Measurements from ENCODE around the gene UGGT2.
"Not testable (repeated sequence)": the region's sequence is repeated elsewhere in the genome, so short reads cannot be mapped to it uniquely, and the experiment has no call there.

The UGGT2 gene

DNA sequence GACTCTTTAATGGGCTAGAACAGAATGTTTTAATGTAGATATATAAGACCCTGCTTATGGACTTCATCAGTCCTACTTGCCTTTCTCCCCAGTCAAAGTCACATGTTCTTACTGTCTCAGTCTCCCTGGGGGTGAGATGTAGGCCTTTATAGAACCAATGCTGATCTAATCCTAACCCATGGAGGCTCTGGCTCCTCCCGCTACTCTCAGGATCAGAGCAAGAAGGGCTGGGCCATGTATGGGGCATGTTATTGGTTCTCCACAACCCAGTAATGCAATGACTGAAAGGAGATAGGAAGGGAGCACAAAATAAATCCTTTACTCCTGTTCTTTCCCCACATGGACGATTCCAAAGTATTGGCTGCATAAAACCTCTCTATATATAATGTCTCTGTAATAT, 82.3 kb downstream of the UGGT2 start:
- DNase-seq (ENCODE audit: low read depth), result no peak

DNA sequence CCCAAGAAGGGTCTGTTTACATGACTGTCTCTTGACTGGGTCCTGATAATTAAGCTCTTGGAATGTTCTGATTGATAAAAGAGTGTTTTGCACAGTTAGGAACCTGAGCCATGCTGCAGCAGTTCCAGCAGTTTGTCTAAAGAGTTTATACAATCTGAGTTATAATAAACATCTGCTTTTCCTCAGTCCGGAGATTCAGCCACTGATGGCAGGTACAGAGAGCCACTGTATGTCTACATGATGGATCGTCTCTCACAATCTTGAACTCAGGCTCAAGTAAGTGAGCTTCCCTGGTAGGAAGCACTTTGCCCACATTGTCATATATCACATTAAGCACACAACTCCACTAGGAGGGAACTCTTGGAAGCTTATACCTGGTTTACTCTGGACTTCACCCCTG, 84.3 kb downstream of the UGGT2 start:
- no peak for DNase-seq (ENCODE audit: low read depth)

DNA sequence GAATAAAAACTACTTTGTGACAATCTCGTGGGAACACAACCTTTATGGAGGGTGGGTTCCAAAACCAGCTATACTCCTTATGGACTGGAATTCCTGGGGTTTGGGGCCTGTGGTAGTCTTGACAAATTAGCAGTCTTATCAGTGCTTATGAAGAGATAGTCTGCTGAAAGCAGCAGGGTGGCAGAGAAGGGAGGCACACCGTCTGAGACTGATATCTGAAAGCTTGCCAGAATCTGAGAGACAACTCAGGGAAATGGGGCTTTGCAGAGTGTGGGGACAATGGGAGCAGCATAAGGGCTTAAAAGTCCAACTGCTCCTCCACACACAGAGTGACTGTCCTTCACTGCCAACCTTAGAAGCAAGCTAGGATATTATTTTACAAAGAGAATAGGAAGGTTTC, 95.9 kb downstream of the UGGT2 start:
- no peak for DNase-seq (ENCODE audit: low read depth)

DNA sequence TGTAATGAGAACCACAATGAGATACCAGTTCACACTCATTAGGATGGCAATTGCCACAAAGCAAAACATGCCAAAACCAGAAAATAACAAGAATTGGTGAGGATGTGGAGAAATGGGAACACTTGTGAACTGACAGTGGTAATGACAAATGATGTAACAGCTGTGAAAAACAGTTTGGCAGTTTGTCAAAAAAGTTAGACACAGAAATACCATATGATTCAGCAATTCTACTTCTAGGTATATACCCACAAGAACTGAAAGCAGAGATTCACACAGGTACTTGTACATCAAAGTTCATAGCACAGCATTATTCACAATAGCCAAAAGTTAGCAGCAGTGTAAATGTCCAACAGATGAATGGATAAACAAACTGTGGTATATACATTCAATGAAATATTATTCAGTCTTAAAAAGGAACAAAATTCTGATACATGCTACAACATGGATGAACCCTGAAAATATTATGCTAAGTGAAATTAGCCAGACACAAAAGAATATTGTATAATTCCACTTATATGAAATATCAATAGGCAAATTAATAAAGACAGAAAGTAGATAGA, 96.5 kb downstream of the UGGT2 start:
- no peak for DNase-seq (ENCODE audit: low read depth)

GRCh38 chr13:95955719-95956118, 97.5 kb downstream of the UGGT2 start:
- no peak for DNase-seq (ENCODE audit: low read depth)

DNA sequence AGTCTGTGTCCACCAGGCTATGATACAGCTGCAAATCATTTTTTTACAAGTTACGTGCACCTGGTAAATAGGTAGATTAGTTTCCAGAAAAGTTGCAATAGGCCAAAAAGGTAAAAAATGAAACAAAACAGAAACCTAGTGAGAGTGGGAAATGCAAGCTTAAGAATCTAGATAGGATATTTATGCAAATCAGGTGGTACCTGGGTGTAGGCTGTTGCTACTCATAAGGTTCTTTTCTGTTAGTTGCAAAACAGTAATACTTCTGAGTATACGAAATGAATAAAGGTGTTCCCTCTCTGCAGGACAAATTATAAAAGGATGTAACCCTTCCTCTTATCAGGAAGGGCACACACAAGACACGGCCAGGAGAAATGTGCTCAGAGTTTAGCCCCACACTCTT, 97.9 kb downstream of the UGGT2 start:
- DNase-seq (ENCODE audit: low read depth), result no peak

DNA sequence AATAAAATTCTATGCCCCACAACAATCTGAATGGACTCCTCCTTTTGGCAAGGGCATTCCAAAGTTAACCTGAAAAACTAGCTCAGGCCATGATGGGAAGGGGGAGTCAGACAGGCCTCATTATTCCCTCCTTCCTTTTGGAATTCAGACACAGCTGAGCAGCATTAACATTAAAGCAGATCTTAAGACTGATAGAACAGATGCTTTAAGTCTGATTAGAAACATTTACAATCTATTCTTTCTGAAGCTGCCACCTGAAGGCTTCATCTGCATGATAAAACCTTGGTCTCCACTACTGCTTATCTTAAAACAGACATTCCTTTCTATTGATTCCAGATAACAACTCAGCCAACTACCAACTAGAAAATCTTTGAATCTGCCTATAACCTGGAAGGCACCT, 98.9 kb downstream of the UGGT2 start:
- no peak for DNase-seq (ENCODE audit: low read depth)

DNA sequence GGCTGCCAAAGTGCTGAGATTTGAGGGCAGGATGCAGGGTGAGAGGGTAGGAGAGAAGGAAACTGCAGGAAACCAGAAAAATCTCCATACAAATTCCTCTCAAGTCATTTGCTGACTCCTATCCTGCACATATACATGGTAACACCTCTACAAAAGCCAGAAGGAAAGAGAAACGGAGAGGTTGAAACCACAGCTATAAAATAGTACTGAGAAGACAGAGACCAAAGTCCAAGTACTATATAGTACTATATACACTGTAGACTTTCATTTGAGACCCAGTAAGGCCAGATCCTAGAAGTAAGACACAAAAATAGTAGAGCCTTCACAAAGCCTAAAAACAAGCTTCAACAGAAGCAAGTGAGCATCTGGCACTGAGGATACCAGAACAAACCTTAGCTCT, 103.1 kb downstream of the UGGT2 start:
- DNase-seq (ENCODE audit: low read depth), result no peak

DNA sequence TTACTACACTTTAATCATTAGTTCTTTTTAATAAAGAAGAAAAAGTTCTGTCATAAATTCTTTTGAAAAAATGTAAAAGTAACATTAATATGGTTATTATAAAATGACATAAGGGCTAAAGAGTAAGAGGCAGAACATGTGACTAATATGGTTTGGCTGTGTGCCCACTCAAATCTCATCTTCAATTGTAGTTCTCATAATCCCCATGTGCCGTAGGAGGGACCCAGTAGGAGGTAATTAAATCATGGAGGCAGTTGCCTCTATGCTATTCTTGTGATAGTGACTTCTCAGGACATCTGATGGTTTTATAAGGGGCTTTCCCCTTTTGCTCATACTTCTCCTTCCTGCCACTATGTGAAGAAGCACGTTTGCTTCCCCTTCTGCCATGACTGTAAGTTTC, 104.5 kb downstream of the UGGT2 start:
- DNase-seq (ENCODE audit: low read depth), result no peak

GRCh38 chr13:95937714-95938320, 115.4 kb downstream of the UGGT2 start:
- no peak for DNase-seq (ENCODE audit: low read depth)

GRCh38 chr13:95931300-95932025, 121.7 kb downstream of the UGGT2 start:
- DNase-seq (ENCODE audit: low read depth), result no peak

DNA sequence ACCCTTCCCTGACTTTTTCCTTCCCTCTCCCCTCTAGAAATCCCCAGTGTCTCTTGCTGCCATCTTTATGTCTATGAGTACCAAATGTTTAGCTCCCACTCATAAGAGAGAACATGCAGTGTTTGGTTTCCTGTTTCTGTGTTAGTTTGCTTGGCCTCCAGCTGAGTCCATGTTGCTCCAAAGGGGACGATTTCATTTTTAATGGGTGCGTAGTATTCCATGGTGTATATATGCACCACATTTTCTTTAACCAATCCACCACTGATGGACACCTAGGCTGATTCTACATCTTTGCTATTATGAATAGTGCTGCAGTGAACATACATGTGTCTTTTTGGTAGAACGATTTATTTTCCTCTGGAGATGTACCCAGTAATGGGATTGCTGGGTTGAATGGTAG, 123.8 kb downstream of the UGGT2 start:
- DNase-seq (ENCODE audit: low read depth), result no peak

DNA sequence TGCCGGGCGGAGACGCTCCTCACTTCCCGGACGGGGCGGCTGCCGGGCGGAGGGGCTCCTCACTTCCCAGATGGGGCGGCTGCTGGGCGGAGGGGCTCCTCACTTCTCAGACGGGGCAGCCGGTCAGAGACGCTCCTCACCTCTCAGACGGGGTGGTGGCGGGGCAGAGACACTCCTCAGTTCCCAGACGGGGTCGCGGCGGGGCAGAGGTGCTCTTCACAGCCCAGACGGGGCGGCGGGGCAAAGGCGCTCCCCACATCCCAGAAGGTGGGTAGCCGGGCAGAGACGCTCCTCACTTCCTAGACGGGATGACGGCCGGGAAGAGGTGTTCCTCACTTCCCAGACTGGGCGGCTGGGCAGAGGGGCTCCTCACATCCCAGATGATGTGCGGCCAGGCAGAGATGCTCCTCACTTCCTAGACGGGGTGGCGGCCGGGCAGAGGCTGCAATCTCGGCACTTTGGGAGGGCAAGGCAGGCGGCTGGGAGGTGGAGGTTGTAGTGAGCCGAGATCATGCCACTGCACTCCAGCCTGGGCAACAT, 124.8 kb downstream of the UGGT2 start:
- not testable (repeated sequence) for DNase-seq (ENCODE audit: low read depth)

DNA sequence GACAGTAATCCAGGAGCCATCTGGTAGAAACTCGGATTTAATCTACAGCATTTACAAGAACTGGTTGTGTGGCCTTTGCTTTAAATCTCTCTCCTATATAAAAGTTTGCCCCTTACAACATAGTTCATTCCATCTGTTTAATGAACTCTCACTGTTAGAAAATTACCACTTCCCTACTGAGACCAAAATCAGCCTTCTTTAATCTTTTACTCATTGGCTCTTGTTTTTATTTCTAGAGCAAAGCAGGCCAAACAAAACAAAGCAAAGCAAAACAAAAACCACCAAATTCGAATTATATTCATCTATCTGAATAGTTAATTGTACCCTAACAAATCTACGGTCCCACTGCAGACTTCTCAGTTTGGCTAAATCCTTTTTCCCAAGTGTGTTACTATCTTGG, 127.0 kb downstream of the UGGT2 start:
- DNase-seq (ENCODE audit: low read depth), result no peak

DNA sequence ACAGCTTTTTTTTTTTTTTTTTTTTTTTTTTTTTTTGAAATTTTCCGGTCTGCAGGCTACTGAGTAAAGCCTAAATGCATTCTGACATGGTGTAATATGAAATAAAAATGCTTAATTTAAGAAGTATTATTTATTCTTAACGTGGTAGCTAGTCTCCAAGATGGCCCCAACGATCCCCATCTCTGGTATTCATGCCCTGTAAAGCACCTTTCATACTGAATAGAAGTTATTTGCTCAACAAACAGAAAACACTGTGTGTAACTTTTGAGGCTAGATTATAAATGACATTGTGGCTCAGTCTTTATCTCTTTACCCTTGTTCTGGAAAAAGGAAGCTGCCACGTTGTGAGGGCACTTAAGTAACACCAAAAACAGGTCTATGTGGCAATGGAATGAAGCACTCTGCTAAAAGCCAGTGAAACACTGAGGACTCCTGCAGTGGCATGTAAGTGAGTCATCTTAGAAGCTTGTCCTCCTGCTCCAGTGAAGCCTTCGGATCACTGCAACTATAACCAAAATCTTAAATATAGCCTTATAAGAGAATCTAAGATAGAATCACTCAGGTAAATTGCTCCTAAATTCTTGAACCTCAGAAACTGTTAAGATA, 128.7 kb downstream of the UGGT2 start:
- DNase-seq (ENCODE audit: low read depth), result peak; percentile 26

- DNase-seq (ENCODE audit: low read depth), result no peak
Observed at GRCh38 chr13:95921485-95921884, 131.7 kb downstream of the UGGT2 start.

DNA sequence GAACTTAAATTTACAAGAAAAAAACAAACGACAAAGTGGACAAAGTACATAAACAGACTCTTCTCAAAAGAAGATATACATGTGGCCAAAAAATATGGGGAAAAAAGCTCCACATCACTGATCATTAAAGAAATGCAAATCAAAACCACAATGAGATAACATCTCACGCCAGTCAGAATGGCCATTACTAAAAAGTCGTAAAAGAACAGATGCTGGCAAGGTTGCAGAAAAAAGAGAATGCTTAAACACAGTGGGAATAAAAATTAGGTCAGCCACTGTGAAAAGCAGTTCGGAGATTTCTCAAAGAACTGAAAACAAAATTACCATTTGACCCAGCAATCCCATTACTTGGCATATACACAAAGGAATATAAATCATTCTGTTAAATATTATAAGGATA, 132.7 kb downstream of the UGGT2 start:
- no peak for DNase-seq (ENCODE audit: low read depth)

- no peak for DNase-seq (ENCODE audit: low read depth)
Observed at GRCh38 chr13:95918860-95919259, 134.3 kb downstream of the UGGT2 start.

DNA sequence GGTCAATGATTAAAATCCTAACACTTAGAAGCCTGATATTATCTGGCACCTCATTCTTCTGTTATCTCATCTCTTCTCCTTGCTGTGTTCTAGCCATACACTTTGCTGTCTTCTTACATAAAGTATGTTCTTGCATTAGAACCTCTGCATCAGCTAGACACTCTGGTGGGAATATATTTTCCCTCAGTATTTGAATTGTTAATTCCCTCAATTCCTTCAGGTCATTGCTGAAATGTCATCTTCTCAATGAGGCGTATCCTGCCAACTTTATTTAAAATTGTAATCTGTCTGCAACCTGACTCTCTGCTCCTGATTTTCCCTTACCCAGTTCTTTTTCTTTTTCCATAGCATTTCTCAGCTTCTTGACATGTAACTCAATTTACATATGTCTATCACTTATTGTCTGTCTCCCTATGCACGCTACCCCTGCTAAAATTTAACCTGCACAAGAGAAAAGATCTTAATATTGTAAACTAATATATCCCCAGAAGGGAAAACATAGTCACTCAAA, 138.2 kb downstream of the UGGT2 start:
- DNase-seq (ENCODE audit: low read depth), result no peak

- DNase-seq (ENCODE audit: low read depth), result no peak
Observed at GRCh38 chr13:95906999-95907398, 146.2 kb downstream of the UGGT2 start.

DNA sequence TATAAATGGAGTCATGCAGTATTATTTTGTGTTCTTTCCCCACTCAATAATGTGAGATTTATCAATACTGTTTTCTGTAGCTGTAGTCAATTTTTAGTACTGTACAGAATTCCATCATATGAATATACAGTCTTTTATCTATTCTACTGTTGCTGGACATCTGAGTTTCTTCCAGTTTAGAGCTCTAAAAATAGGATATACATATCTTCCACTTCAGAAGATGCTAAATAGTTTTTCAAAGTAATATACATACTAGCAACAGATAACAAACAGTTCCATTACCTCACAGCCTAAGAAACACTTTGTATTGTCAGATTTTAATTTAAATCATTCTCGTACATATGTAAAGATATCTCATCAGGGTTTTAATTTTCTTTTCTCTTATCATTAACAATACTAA, 149.6 kb downstream of the UGGT2 start:
- no peak for DNase-seq (ENCODE audit: low read depth)

- no peak for DNase-seq (ENCODE audit: low read depth)
Observed at GRCh38 chr13:95902741-95903140, 150.5 kb downstream of the UGGT2 start.

GRCh38 chr13:95898256-95898655, 154.9 kb downstream of the UGGT2 start:
- no peak for DNase-seq (ENCODE audit: low read depth)
